Duodenal mucosa (tissue), 2 donors: Measurements from ENCODE around the gene TNFSF12.

ENCODE experiments used
- H3K27ac ChIP-seq: one replicate; pipeline ENCODE4 v1.7.0; 2013; ENCODE audit warnings: low read depth, low read length
- H3K27me3 ChIP-seq, 2 donors: one replicate each; pipeline ENCODE4 v1.7.0; 2013; ENCODE audit warnings: low read length in 2 of 2, control low read depth in 1 of 2; ENCODE audit not compliant: insufficient read depth in 2 of 2, control insufficient read depth in 1 of 2
- H3K36me3 ChIP-seq, 2 donors: one replicate each; pipeline ENCODE4 v1.7.0; 2013; ENCODE audit warnings: low read length in 2 of 2, control low read depth in 1 of 2; ENCODE audit not compliant: insufficient read depth in 2 of 2, control insufficient read depth in 1 of 2
- H3K4me1 ChIP-seq, 2 donors: one replicate each; pipeline ENCODE4 v1.7.0; 2013; ENCODE audit warnings: low read length in 2 of 2, control low read depth in 1 of 2; ENCODE audit not compliant: insufficient read depth in 2 of 2, control insufficient read depth in 1 of 2
- H3K4me3 ChIP-seq, 2 donors: one replicate each; pipeline ENCODE4 v1.7.0; 2013; ENCODE audit warnings: low read length in 2 of 2, low read depth in 1 of 2
- H3K9ac ChIP-seq, 2 donors: one replicate each; pipeline ENCODE4 v1.7.0; 2013; ENCODE audit warnings: low read length in 2 of 2, low read depth in 1 of 2
- H3K9me3 ChIP-seq, 2 donors: one replicate each; pipeline ENCODE4 v1.7.0; 2013; ENCODE audit warnings: low read length in 2 of 2, control low read depth in 1 of 2; ENCODE audit not compliant: control insufficient read depth in 1 of 2

The TNFSF12 gene

GRCh38 chr17:7569571-7569970 lies 20.7 kb downstream of the TNFSF12 start:
- no peak overlapping the region for H3K9ac ChIP-seq
- H3K36me3 ChIP-seq, result peaks cover 41 to 57% of the 10 kb centered on the region in 2 donors

GRCh38 chr17:7570351-7570750 lies 21.5 kb downstream of the TNFSF12 start:
- H3K9me3 ChIP-seq, result no peaks in the 10 kb centered on the region
- no peaks in the 10 kb centered on the region for H3K27me3 ChIP-seq
- peaks cover 42 to 57% of the 10 kb centered on the region in 2 donors for H3K36me3 ChIP-seq
- H3K9ac ChIP-seq, result no peak overlapping the region
- H3K27ac ChIP-seq, result no peak overlapping the region
- H3K4me1 ChIP-seq, result peaks cover 21 to 23% of the 10 kb centered on the region in 2 donors
- no peak overlapping the region for H3K4me3 ChIP-seq

More at GRCh38 chr17:7569571-7569970, 20.7 kb downstream of the TNFSF12 start:
- peaks cover 13 to 15% of the 10 kb centered on the region in 2 donors for H3K4me1 ChIP-seq
- no peak overlapping the region for H3K27ac ChIP-seq
- H3K27me3 ChIP-seq, result no peaks in the 10 kb centered on the region
- H3K4me3 ChIP-seq, result no peak overlapping the region
- H3K9me3 ChIP-seq, result no peaks in the 10 kb centered on the region

- H3K9ac ChIP-seq, result peak overlapping the region; percentile 61 to 84
- H3K36me3 ChIP-seq, result peaks cover 55 to 58% of the 10 kb centered on the region in 2 donors
- peak overlapping the region; percentile 69 to 82 for H3K4me3 ChIP-seq
- H3K9me3 ChIP-seq, result no peaks in the 10 kb centered on the region
- peak overlapping the region; percentile 88 for H3K27ac ChIP-seq
- H3K4me1 ChIP-seq, result peaks cover 36 to 41% of the 10 kb centered on the region in 2 donors
- no peaks in the 10 kb centered on the region for H3K27me3 ChIP-seq
These were observed 23.4 kb downstream of the TNFSF12 start for GRCh38 chr17:7572338-7572587.

- H3K4me3 ChIP-seq, result peak overlapping the region; percentile 90 to 93
- H3K27me3 ChIP-seq, result no peaks in the 10 kb centered on the region
- H3K27ac ChIP-seq, result peak overlapping the region; percentile 97
- peaks cover 58 to 59% of the 10 kb centered on the region in 2 donors for H3K36me3 ChIP-seq
- H3K4me1 ChIP-seq, result peaks cover 41 to 46% of the 10 kb centered on the region in 2 donors
- peak overlapping the region; percentile 92 to 99 for H3K9ac ChIP-seq
- no peaks in the 10 kb centered on the region for H3K9me3 ChIP-seq
These were observed 23.9 kb downstream of the TNFSF12 start for GRCh38 chr17:7572588-7573323.

GRCh38 chr17:7573324-7574080 lies 24.6 kb downstream of the TNFSF12 start:
- no peaks in the 10 kb centered on the region for H3K9me3 ChIP-seq
- H3K4me1 ChIP-seq, result peaks cover 44 to 50% of the 10 kb centered on the region in 2 donors
- no peaks in the 10 kb centered on the region for H3K27me3 ChIP-seq
- H3K4me3 ChIP-seq, result peak overlapping the region; percentile 90 to 93
- H3K36me3 ChIP-seq, result peaks cover 63 to 66% of the 10 kb centered on the region in 2 donors
- H3K27ac ChIP-seq, result peak overlapping the region; percentile 97
- H3K9ac ChIP-seq, result peak overlapping the region; percentile 92 to 99

GRCh38 chr17:7574176-7574953 lies 25.5 kb downstream of the TNFSF12 start:
- Histone ChIP-seq H3K9me3 (no peaks in the 10 kb centered on the region), H3K27ac (peak overlapping the region; percentile 97), H3K27me3 (no peaks in the 10 kb centered on the region), H3K9ac (peak overlapping the region; percentile 45 to 74), H3K36me3 (peaks cover 63 to 72% of the 10 kb centered on the region in 2 donors), H3K4me3 (peak overlapping the region; percentile 90 to 93), H3K4me1 (peaks cover 50 to 54% of the 10 kb centered on the region in 2 donors)

- H3K27me3 ChIP-seq, result no peaks in the 10 kb centered on the region
- no peaks in the 10 kb centered on the region for H3K9me3 ChIP-seq
- peak overlapping the region; percentile 30 to 45 for H3K9ac ChIP-seq
- no peak overlapping the region for H3K27ac ChIP-seq
- peaks cover 51 to 61% of the 10 kb centered on the region in 2 donors for H3K36me3 ChIP-seq
- peaks cover 61 to 64% of the 10 kb centered on the region in 2 donors for H3K4me1 ChIP-seq
- peak overlapping the region in 1 of 2 donors; percentile 5 for H3K4me3 ChIP-seq
These were observed 26.6 kb downstream of the TNFSF12 start for GRCh38 chr17:7575481-7575883.

GRCh38 chr17:7575959-7576358 lies 27.1 kb downstream of the TNFSF12 start:
- Histone ChIP-seq H3K9me3 (no peaks in the 10 kb centered on the region), H3K36me3 (peaks cover 47 to 56% of the 10 kb centered on the region in 2 donors), H3K9ac (peak overlapping the region in 1 of 2 donors; percentile 5), H3K27ac (no peak overlapping the region), H3K27me3 (no peaks in the 10 kb centered on the region), H3K4me1 (peaks cover 66 to 69% of the 10 kb centered on the region in 2 donors), H3K4me3 (no peak overlapping the region)

- H3K36me3 ChIP-seq, result peaks cover 43 to 51% of the 10 kb centered on the region in 2 donors
These were observed 27.6 kb downstream of the TNFSF12 start for GRCh38 chr17:7576432-7576937.

More at GRCh38 chr17:7576432-7576937, 27.6 kb downstream of the TNFSF12 start:
- Histone ChIP-seq H3K27ac (no peak overlapping the region), H3K9ac (peak overlapping the region in 1 of 2 donors; percentile 5), H3K27me3 (no peaks in the 10 kb centered on the region), H3K4me3 (no peak overlapping the region), H3K9me3 (no peaks in the 10 kb centered on the region), H3K4me1 (peaks cover 71 to 74% of the 10 kb centered on the region in 2 donors)
